HG02970 (cell line): Measurements from ENCODE around the gene ARPIN.
"Not testable (repeated sequence)": the region's sequence is repeated elsewhere in the genome, so short reads cannot be mapped to it uniquely, and the experiment has no call there.

Experiments
- ATAC-seq: cut with Tn5 transposase; IDR thresholded peaks from one replicate; pipeline ENCODE4 v1.9.1; 2021; ENCODE audit warnings: mild to moderate bottlenecking, moderate library complexity, moderate number of reproducible peaks; ENCODE audit not compliant: unreplicated experiment, low FRiP score

Gene ARPIN

GRCh38 chr15:89910891-89911626 is 1.7 kb downstream of the ARPIN start:
- ATAC-seq, result no peak

- no peak for ATAC-seq
Measured at GRCh38 chr15:89909611-89910010, 3.1 kb downstream of the ARPIN start.

GRCh38 chr15:89908226-89908625 is 4.5 kb downstream of the ARPIN start:
- no peak for ATAC-seq

- no peak for ATAC-seq
Measured at GRCh38 chr15:89907289-89907688, 5.5 kb downstream of the ARPIN start.

- no peak for ATAC-seq
Measured at GRCh38 chr15:89905846-89906378, 6.8 kb downstream of the ARPIN start.

GRCh38 chr15:89904519-89904918 is 8.2 kb downstream of the ARPIN start:
- no peak for ATAC-seq

GRCh38 chr15:89903858-89904130 is 9.0 kb downstream of the ARPIN start:
- no peak for ATAC-seq

GRCh38 chr15:89903015-89903857 is 9.5 kb downstream of the ARPIN start:
- ATAC-seq, result no peak

- ATAC-seq, result no peak
Measured at GRCh38 chr15:89900849-89901248, 11.9 kb downstream of the ARPIN start.

GRCh38 chr15:89899951-89900567 is 12.7 kb downstream of the ARPIN start:
- no peak for ATAC-seq

GRCh38 chr15:89899295-89899945 is 13.3 kb downstream of the ARPIN start:
- no peak for ATAC-seq

GRCh38 chr15:89898614-89899294 is 14.0 kb downstream of the ARPIN start:
- no peak for ATAC-seq

- ATAC-seq, result no peak
Measured at GRCh38 chr15:89898146-89898545, 14.6 kb downstream of the ARPIN start.

GRCh38 chr15:89893696-89894447 is 18.9 kb downstream of the ARPIN start, which contains the start of gene AP3S2:
AP3S2 (minus strand) TSS chr15:89893994; CDS start chr15:89893949, 45 bp downstream.
- peak; percentile 85 for ATAC-seq

- no peak for ATAC-seq
Measured at GRCh38 chr15:89893027-89893426, 19.7 kb downstream of the ARPIN start.

- no peak for ATAC-seq
Measured at GRCh38 chr15:89888214-89888804, 24.4 kb downstream of the ARPIN start.

- ATAC-seq, result no peak
Measured at GRCh38 chr15:89885611-89886010, 27.1 kb downstream of the ARPIN start.

- ATAC-seq, result not testable (repeated sequence)
Measured at GRCh38 chr15:89885179-89885578, 27.6 kb downstream of the ARPIN start.

- ATAC-seq, result no peak
Measured at GRCh38 chr15:89883518-89883917, 29.2 kb downstream of the ARPIN start.
